ENCODE data around the gene PROCR. TPM values are rescaled to one million over a fixed set of nuclear protein-coding genes. Genes with fewer than 3 reads are reported as not detected.

The PROCR gene
- total RNA-seq, 1 donor from 2014 or later: 9.8 TPM

- TF ChIP-seq, protein P1, sequence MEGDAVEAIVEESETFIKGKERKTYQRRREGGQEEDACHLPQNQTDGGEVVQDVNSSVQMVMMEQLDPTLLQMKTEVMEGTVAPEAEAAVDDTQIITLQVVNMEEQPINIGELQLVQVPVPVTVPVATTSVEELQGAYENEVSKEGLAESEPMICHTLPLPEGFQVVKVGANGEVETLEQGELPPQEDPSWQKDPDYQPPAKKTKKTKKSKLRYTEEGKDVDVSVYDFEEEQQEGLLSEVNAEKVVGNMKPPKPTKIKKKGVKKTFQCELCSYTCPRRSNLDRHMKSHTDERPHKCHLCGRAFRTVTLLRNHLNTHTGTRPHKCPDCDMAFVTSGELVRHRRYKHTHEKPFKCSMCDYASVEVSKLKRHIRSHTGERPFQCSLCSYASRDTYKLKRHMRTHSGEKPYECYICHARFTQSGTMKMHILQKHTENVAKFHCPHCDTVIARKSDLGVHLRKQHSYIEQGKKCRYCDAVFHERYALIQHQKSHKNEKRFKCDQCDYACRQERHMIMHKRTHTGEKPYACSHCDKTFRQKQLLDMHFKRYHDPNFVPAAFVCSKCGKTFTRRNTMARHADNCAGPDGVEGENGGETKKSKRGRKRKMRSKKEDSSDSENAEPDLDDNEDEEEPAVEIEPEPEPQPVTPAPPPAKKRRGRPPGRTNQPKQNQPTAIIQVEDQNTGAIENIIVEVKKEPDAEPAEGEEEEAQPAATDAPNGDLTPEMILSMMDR (IDR thresholded peaks at IDR 0.05; ENCODE audit: borderline replicate concordance): no peak
Measured at GRCh38 chr20:35133031-35133430, 38.8 kb upstream of the PROCR start.

DNA sequence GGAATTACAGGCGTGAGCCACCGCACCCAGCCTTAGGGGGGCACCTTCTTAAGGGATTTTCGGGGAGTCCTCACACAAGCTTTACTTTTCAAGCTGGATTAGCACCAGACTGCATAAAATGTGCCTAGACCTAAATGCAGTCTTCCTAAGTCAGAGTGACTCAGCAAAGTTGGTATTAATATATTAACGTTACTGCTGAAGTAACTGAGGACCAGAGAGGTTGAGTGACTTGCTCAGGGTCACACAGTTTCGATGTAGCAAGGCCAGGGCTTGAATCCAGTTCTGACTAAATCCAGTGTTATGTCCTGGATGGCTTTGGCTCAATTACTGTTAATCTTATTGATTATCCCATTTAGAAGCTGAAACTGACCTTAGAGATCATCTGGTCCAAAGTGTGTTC lies 38.1 kb upstream of the PROCR start:
- Histone ChIP-seq H3K27me3 (ENCODE audit: low read depth) (no peaks in the 10 kb centered on the region), H3K36me3 (peaks cover 70% of the 10 kb centered on the region), H3K27ac (replicated peaks) (peak overlapping the region; percentile 88), H3K9me3 (replicated peaks) (no peaks in the 10 kb centered on the region), H3K4me3 (no peak overlapping the region), H3K4me1 (peaks cover 43% of the 10 kb centered on the region)
- intact Hi-C loops (cut with micrococcal nuclease): no loop called here
- TF ChIP-seq, protein P1 (IDR thresholded peaks at IDR 0.05; ENCODE audit: borderline replicate concordance): no peak
- DNase-seq: no peak

More at GRCh38 chr20:35133031-35133430, 38.8 kb upstream of the PROCR start:
- Histone ChIP-seq H3K27me3 (ENCODE audit: low read depth) (no peaks in the 10 kb centered on the region), H3K27ac (replicated peaks) (peak overlapping the region; percentile 32), H3K9me3 (replicated peaks) (no peaks in the 10 kb centered on the region), H3K4me1 (peaks cover 43% of the 10 kb centered on the region), H3K4me3 (no peak overlapping the region), H3K36me3 (peaks cover 66% of the 10 kb centered on the region)
- DNase-seq: no peak
- intact Hi-C loops (cut with micrococcal nuclease): no loop called here

- Histone ChIP-seq H3K27ac (replicated peaks) (peak overlapping the region; percentile 88), H3K9me3 (replicated peaks) (no peaks in the 10 kb centered on the region), H3K4me3 (no peak overlapping the region), H3K27me3 (ENCODE audit: low read depth) (no peaks in the 10 kb centered on the region), H3K4me1 (peaks cover 43% of the 10 kb centered on the region), H3K36me3 (peaks cover 68% of the 10 kb centered on the region)
- intact Hi-C loops (cut with micrococcal nuclease): no loop called here
- TF ChIP-seq, protein P1 (IDR thresholded peaks at IDR 0.05; ENCODE audit: borderline replicate concordance): no peak
- DNase-seq: peak; percentile 36
Measured at GRCh38 chr20:35134472-35134871, 37.4 kb upstream of the PROCR start.

GRCh38 chr20:35134880-35135279 lies 37.0 kb upstream of the PROCR start:
- Histone ChIP-seq H3K27me3 (ENCODE audit: low read depth) (no peaks in the 10 kb centered on the region), H3K4me3 (no peak overlapping the region), H3K27ac (replicated peaks) (peak overlapping the region; percentile 88), H3K9me3 (replicated peaks) (no peaks in the 10 kb centered on the region), H3K36me3 (peaks cover 68% of the 10 kb centered on the region), H3K4me1 (peaks cover 43% of the 10 kb centered on the region)
- DNase-seq: peak; percentile 50
- TF ChIP-seq, protein P1 (IDR thresholded peaks at IDR 0.05; ENCODE audit: borderline replicate concordance): no peak
- intact Hi-C loops (cut with micrococcal nuclease): no loop called here

GRCh38 chr20:35135867-35136586 lies 35.8 kb upstream of the PROCR start:
- Histone ChIP-seq H3K4me3 (no peak overlapping the region), H3K27ac (replicated peaks) (peak overlapping the region; percentile 88)

More at GRCh38 chr20:35135867-35136586, 35.8 kb upstream of the PROCR start:
- intact Hi-C loops (cut with micrococcal nuclease): no loop called here
- H3K4me1 ChIP-seq: peaks cover 43% of the 10 kb centered on the region
- H3K27me3 ChIP-seq (ENCODE audit: low read depth): no peaks in the 10 kb centered on the region
- H3K9me3 ChIP-seq (replicated peaks): no peaks in the 10 kb centered on the region
- H3K36me3 ChIP-seq: peaks cover 68% of the 10 kb centered on the region
- DNase-seq: peak; percentile 36
- TF ChIP-seq, protein P1 (IDR thresholded peaks at IDR 0.05; ENCODE audit: borderline replicate concordance): no peak
